Measurements from ENCODE around the gene MRPL4. TPM values are rescaled to one million over a fixed set of nuclear protein-coding genes. Genes with fewer than 3 reads are reported as not detected.

MRPL4 gene
- total RNA-seq (10 to 100 TPM; 33.8 to 44.2 TPM), total RNA-seq (15.8 to 19.0 reads per million in 2 donors)

DNA sequence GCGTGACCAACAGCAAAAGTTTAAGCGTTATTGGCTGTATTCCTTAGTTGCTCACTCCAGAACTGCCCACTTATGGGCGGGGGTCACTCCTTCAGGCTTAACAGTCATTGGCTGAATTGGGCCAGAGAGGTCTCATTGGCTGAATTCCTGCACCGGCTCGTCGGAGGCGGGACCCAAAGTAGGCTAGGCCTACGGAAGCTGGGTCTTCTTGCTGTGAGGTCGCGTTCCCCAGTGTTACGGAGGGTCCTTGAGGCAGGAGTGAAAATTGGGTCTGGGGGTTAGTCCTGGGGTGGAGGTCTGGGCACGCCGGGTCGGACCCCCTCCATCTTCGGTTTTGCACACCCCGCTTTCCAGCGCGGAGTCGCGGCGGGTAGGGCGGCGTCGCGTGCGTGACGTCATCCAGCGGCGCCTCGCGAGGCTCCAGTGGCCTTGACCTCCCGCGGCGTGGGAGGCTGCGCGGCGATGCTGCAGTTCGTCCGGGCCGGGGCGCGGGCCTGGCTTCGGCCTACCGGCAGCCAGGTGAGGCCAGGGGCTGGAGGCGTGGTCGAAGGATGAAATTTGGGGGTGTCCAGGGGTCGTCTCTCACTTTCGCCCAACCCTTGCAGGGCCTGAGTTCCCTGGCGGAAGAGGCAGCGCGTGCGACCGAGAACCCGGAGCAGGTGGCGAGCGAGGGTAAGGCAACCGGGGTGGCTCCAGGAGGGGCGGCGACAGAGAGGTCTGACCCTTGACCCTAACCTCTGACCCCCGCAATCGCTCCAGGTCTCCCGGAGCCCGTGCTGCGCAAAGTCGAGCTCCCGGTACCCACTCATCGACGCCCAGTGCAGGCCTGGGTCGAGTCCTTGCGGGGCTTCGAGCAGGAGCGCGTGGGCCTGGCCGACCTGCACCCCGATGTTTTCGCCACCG lies at the start of gene MRPL4:
MRPL4 (plus strand) TSS at position 423 of the 903 bp plus-strand sequence; CDS start at position 463, 40 bp downstream.
- ATAC-seq, result peak; percentile 97
- H3K9me3 ChIP-seq (ENCODE audit: control insufficient read depth, low read length, poor library complexity, severe bottlenecking), result no peaks in the 10 kb centered on the region
- peak; percentile 86 to 91 (median 91) for DNase-seq
- Mint-ChIP-seq H3K4me1 (peaks cover 13% of the 10 kb centered on the region), H3K27me3 (no peaks in the 10 kb centered on the region), H3K4me3 (peak within 1 kb of the TSS; percentile 97), H3K27ac (peak within 1 kb of the TSS; percentile 91), H3K36me3 (ENCODE audit: low read depth) (peaks cover 10% of the 10 kb centered on the region)

DNA sequence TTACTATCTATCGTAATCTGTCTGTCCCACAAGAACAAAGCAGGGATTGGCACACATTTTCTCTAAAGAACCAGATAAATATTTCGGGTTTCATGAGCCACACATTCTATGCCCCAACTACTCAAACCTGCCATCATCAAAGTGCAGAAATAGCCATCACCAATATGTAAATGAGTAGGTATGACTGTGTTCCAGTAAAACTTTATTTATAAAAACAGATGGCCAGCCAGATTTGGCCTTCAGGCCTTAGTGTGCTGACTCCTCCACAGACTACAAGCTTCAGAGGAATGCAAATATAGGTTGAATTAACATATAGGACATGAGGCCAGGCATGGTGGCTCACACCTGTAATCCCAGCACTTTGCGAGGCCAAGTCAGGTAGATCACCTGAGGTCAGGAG lies 48.3 kb upstream of the MRPL4 start:
- no peaks in the 10 kb centered on the region for H3K9me3 ChIP-seq (ENCODE audit: control insufficient read depth, low read length, poor library complexity, severe bottlenecking)
- no peak overlapping the region for H3K27ac Mint-ChIP-seq
- no peak for DNase-seq
- H3K4me3 Mint-ChIP-seq, result no peak overlapping the region
- ATAC-seq, result no peak
- H3K36me3 Mint-ChIP-seq (ENCODE audit: low read depth), result no peaks in the 10 kb centered on the region
- H3K4me1 Mint-ChIP-seq, result peaks cover 6% of the 10 kb centered on the region
- no peaks in the 10 kb centered on the region for H3K27me3 Mint-ChIP-seq

DNA sequence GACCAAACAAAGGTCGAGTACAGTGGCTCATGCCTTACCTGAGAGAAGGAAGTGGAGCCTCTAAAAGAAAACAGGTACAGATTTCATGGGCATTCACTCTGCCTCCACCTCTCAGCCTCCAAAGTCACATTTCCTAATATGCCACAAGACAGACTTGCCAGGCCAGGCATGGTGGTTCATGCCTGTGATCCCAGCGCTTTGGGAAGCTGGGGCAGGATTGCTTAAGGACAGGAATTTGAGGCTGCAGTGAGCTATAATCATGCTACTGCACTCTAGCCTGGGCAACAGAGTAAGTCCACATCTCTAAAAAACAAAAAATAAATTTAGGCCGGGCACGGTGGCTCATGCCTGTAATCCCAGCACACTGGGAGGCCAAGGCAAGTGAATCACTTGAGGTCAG lies 46.4 kb upstream of the MRPL4 start:
- H3K4me3 Mint-ChIP-seq, result no peak overlapping the region
- DNase-seq (no peak), ATAC-seq (no peak)
- H3K36me3 Mint-ChIP-seq (ENCODE audit: low read depth), result no peaks in the 10 kb centered on the region
- no peak overlapping the region for H3K27ac Mint-ChIP-seq
- peaks cover 3% of the 10 kb centered on the region for H3K4me1 Mint-ChIP-seq
- no peaks in the 10 kb centered on the region for H3K27me3 Mint-ChIP-seq
- no peaks in the 10 kb centered on the region for H3K9me3 ChIP-seq (ENCODE audit: control insufficient read depth, low read length, poor library complexity, severe bottlenecking)

DNA sequence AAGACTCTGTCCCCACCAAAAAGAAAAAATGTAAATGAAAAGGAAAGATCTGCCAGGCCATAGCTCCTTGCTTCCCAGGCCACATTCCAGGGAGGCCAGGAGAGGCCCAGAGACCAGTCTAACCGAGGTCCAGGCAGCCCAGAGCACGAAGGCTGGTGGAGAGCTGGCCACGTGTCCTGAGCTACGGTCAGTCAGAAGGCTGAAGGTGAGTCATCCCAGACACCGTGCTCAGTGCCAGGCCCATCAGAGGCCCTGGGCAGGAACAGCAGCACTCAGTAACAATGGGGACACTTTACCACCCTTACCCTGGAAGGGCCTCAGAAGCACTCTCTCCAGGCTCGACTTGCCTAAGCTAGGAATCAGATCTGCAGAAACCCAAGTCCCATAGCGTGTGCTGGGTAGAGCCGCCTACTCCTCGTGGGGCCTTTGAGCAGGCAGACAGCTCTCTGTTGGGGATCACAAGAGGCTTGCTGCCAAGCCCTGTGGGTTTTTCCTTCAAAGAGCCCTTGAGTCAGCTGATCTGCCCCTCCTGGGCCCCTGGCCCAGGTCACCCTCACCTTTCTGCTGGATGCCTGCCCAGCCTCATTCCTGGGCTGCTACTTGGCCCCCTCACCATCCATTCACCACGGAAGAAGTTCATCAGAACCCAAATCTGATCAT lies 45.7 kb upstream of the MRPL4 start:
- Mint-ChIP-seq H3K36me3 (ENCODE audit: low read depth) (no peaks in the 10 kb centered on the region), H3K27me3 (no peaks in the 10 kb centered on the region), H3K4me3 (no peak overlapping the region), H3K4me1 (peaks cover 5% of the 10 kb centered on the region), H3K27ac (no peak overlapping the region)
- no peaks in the 10 kb centered on the region for H3K9me3 ChIP-seq (ENCODE audit: control insufficient read depth, low read length, poor library complexity, severe bottlenecking)
- ATAC-seq, result no peak
- DNase-seq, result no peak

DNA sequence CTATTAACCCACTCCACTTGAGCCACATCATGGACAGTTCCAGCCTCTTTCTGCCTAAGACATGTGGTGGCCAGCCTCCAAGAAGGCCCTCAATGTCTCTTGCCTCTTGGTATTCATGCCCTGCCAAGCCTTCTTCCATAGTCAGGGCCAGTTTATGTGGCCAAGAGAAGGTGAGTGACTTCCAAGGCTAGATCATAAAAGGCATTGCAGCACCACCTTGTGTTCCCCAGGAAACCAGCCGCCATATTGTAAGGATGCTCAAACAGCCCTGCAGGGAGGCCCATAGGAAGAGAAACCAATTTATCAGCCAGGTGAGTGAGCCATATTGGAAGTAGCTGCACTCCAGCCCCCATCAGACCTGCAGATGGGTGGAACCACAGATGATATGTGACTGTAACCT lies 45.0 kb upstream of the MRPL4 start:
- DNase-seq, result no peak
- Mint-ChIP-seq H3K36me3 (ENCODE audit: low read depth) (no peaks in the 10 kb centered on the region), H3K27ac (no peak overlapping the region)

DNA sequence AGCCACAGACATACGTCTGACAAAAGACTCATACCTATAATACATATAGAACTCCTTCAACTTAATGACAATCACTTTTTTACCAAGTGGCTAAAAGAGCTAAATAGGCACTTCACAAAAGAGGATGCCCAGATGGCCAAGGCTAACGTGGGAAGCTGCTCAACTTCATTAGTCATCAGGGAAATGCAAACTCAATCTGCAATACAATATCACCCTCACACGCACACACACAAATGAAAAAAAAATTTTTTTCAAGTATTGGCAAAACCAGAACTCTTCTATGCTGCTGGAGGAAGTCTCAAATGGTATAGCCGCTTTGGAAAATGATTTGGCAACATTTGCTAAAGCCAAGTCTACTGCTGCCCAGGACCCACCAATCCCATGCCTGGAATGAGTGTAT lies 42.7 kb upstream of the MRPL4 start:
- Mint-ChIP-seq H3K36me3 (ENCODE audit: low read depth) (no peaks in the 10 kb centered on the region), H3K27me3 (no peaks in the 10 kb centered on the region), H3K27ac (no peak overlapping the region), H3K4me3 (no peak overlapping the region), H3K4me1 (peaks cover 5% of the 10 kb centered on the region)
- peaks cover 2% of the 10 kb centered on the region for H3K9me3 ChIP-seq (ENCODE audit: control insufficient read depth, low read length, poor library complexity, severe bottlenecking)
- DNase-seq, result no peak
- ATAC-seq, result no peak

More for the DNA sequence above, 45.0 kb upstream of the MRPL4 start:
- Mint-ChIP-seq H3K4me1 (peaks cover 5% of the 10 kb centered on the region), H3K4me3 (no peak overlapping the region), H3K27me3 (no peaks in the 10 kb centered on the region)
- no peak for ATAC-seq
- H3K9me3 ChIP-seq (ENCODE audit: control insufficient read depth, low read length, poor library complexity, severe bottlenecking), result no peaks in the 10 kb centered on the region

DNA sequence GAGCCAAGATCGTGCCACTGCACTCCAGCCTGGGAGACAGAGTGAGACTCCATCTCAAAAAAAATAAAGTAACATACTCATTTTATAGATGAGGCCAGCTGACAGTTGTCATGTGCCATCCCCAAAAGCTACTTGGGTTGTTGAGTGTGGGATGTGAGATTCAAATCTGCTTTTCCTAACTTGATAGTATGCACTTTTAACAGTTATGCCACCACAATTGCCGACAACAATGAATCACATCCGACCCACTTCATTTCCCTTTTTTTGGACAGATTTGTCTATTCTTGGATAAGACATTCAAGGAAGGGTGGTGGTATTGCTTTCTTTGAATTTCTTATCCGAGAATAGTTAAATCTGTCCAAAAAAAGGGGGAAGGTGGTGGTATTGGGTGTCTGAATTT lies 41.0 kb upstream of the MRPL4 start:
- Mint-ChIP-seq H3K4me3 (no peak overlapping the region), H3K27me3 (no peaks in the 10 kb centered on the region), H3K27ac (no peak overlapping the region), H3K36me3 (ENCODE audit: low read depth) (no peaks in the 10 kb centered on the region), H3K4me1 (peaks cover 2% of the 10 kb centered on the region)
- H3K9me3 ChIP-seq (ENCODE audit: control insufficient read depth, low read length, poor library complexity, severe bottlenecking), result peaks cover 2% of the 10 kb centered on the region
- ATAC-seq (no peak), DNase-seq (no peak)

DNA sequence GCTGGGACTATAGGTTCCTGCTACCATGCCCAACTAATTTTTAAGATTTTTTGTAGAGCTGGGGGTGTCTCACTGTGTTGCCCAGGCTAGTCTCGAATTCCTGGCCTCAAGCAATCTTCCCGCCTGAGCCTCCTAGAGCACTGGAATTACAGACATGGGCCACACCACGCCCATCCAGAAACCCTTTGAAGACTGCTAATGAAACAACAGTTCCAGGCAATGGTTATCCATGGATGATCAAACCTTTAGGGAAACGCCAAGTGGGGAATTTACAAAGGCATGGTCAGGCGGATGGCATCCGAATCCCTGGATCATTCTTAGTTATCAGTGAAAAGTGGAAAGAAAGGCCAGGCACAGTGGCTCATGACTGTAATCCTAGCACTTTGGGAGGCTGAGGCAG lies 40.3 kb upstream of the MRPL4 start:
- DNase-seq (no peak), ATAC-seq (no peak)
- Mint-ChIP-seq H3K4me1 (peaks cover 2% of the 10 kb centered on the region), H3K4me3 (no peak overlapping the region), H3K27ac (no peak overlapping the region), H3K36me3 (ENCODE audit: low read depth) (no peaks in the 10 kb centered on the region), H3K27me3 (no peaks in the 10 kb centered on the region)
- H3K9me3 ChIP-seq (ENCODE audit: control insufficient read depth, low read length, poor library complexity, severe bottlenecking), result peaks cover 2% of the 10 kb centered on the region

DNA sequence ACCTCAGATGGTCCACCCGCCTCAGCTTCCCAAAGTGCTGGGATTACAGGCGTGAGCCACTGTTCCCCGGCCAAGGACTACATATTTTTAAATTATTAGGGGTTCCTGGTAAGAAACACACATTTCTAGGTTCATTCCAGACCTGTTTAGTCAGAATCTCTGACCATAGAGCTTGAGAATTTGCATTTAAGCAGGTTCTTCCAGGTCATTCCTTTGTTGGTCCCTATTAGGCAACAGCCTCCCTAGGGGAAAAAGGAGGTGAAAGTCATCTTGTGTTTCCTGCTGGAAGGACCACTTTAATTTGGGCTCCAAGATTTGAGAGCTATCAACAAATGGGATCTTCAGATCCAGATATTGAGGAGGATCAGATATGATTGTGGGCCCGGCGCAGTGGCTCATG lies 37.2 kb upstream of the MRPL4 start:
- H3K27me3 Mint-ChIP-seq, result no peaks in the 10 kb centered on the region
- no peak for DNase-seq
- ATAC-seq, result no peak
- no peak overlapping the region for H3K27ac Mint-ChIP-seq
- peaks cover 4% of the 10 kb centered on the region for H3K4me1 Mint-ChIP-seq
- H3K36me3 Mint-ChIP-seq (ENCODE audit: low read depth), result no peaks in the 10 kb centered on the region
- no peak overlapping the region for H3K4me3 Mint-ChIP-seq
- H3K9me3 ChIP-seq (ENCODE audit: control insufficient read depth, low read length, poor library complexity, severe bottlenecking), result peaks cover 2% of the 10 kb centered on the region

DNA sequence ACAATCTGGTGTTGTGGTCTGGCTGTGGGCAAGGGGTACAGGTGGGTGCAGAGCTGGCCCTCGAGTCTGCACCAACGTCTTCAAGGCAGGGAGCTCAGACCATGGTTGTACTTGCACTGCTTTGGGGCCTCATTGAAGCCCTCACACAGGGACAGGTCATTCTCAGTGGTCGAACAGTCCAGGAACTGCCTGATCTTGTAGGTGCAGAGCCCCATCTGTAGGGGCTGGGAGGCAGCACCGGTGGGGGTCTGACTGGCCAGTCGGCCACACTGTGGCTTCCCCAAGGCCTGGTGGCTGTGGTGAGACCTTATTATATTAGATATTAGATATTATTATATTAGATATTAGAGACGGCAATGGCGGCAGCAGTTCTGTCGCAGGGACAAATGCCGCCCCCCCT lies 34.9 kb upstream of the MRPL4 start:
- H3K9me3 ChIP-seq (ENCODE audit: control insufficient read depth, low read length, poor library complexity, severe bottlenecking), result peaks cover 2% of the 10 kb centered on the region
- no peak overlapping the region for H3K4me3 Mint-ChIP-seq
- H3K36me3 Mint-ChIP-seq (ENCODE audit: low read depth), result peaks cover 2% of the 10 kb centered on the region
- H3K27ac Mint-ChIP-seq, result no peak overlapping the region
- DNase-seq, result no peak
- ATAC-seq, result no peak
- no peaks in the 10 kb centered on the region for H3K27me3 Mint-ChIP-seq
- H3K4me1 Mint-ChIP-seq, result peaks cover 3% of the 10 kb centered on the region

DNA sequence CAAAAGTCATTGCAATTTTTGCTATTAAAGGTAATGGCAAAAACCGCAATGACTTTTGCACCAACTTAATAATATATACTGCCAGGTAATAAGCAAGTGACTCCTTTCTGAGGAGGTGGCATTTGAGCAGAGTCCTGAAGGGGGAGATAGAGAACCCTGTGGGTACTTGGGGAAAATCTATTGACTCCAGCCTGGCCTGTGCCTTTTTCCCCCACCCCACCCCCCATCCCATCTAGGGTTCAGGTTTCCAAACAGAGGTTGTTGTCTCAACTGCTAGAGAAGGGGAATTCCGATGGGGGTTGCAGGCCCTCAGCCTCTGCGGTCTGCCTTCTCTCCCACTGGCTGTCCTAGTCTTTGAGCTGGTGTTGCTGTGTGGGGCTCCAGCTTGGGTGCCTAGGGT lies 32.3 kb upstream of the MRPL4 start:
- Mint-ChIP-seq H3K27ac (peak overlapping the region; percentile 87), H3K4me3 (no peak overlapping the region), H3K4me1 (peaks cover 11% of the 10 kb centered on the region), H3K27me3 (no peaks in the 10 kb centered on the region), H3K36me3 (ENCODE audit: low read depth) (peaks cover 7% of the 10 kb centered on the region)
- ATAC-seq (peak; percentile 86), DNase-seq (peak in 2 of 3 donors; percentile 19 to 44)
- no peaks in the 10 kb centered on the region for H3K9me3 ChIP-seq (ENCODE audit: control insufficient read depth, low read length, poor library complexity, severe bottlenecking)

DNA sequence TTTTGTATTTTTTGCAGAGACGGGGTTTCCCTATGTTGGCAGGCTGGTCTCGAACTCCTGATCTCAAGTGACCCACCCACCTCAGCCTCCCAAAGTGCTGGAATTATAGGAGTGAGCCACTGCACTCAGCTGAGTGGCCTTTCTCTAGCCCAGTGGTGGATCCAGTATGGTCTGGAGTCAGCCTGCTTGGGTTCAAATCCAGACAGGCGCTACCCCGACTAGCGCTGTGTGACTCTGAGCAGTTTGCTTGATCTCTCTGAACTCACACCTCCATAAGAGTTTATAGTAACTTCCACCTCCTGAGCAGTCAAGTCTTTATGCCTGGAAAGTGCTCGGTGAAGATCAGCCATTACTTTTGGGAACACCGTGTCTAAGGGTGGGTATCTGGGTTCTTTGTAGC lies 31.3 kb upstream of the MRPL4 start:
- H3K4me3 Mint-ChIP-seq, result no peak overlapping the region

DNA sequence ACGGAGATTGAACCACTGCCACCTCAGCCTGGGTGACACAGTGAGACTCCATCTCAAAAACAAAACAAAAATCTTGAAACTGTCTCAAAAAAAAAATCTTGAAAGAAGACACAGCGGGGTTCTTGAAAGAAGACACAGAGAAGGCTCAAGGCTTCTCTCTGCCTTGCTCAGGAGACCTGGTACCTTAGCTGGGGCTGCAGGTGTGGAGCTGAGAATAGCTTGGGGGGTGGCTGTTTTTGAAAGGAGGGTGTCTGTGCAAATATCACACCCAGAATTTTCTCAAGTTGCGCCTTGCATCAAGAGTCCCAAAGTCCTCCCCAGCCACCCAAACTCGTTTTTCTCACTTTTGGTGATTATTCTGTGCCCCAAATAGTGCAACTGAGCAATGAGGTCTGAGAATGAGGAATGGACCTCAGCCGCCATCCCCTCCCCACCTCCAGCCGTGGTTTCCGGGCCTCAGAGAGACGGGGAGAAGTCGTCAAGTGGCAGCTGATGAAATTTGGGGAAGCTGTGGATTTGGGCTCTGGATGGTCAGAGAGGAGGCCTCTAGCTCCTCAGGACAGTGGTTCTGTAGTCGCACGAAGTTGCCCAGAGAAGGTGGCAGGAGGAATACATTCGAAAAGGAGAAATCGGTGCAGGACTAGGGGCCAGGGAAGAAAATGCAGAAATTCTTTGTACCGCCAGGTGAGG lies 29.7 kb upstream of the MRPL4 start:
- peak overlapping the region; percentile 87 for H3K27ac Mint-ChIP-seq
- H3K9me3 ChIP-seq (ENCODE audit: control insufficient read depth, low read length, poor library complexity, severe bottlenecking), result no peaks in the 10 kb centered on the region
- ATAC-seq, result no peak
- H3K4me3 Mint-ChIP-seq, result no peak overlapping the region
- H3K27me3 Mint-ChIP-seq, result no peaks in the 10 kb centered on the region
- DNase-seq, result no peak
- peaks cover 7% of the 10 kb centered on the region for H3K36me3 Mint-ChIP-seq (ENCODE audit: low read depth)
- peaks cover 16% of the 10 kb centered on the region for H3K4me1 Mint-ChIP-seq

More for the DNA sequence above, 31.3 kb upstream of the MRPL4 start:
- peaks cover 11% of the 10 kb centered on the region for H3K4me1 Mint-ChIP-seq
- H3K9me3 ChIP-seq (ENCODE audit: control insufficient read depth, low read length, poor library complexity, severe bottlenecking), result no peaks in the 10 kb centered on the region
- peak overlapping the region; percentile 87 for H3K27ac Mint-ChIP-seq
- H3K36me3 Mint-ChIP-seq (ENCODE audit: low read depth), result peaks cover 7% of the 10 kb centered on the region
- no peak for DNase-seq
- ATAC-seq, result no peak
- H3K27me3 Mint-ChIP-seq, result no peaks in the 10 kb centered on the region
